SK-N-SH treated with all-trans-retinoic acid at 6 μM for 48 hours (cell line): ENCODE results near the gene EXOSC9.
A peak's percentile ranks its signal among the peaks of the same experiment; 100 is the strongest.

Experiments used
- CREB5 ChIP-seq: fragments of 250-450 bp; sonication (Bioruptor Pico); IDR thresholded peaks from 2 replicates; pipeline ENCODE4 v1.5.1; 2020; ENCODE audit warnings: low read depth, mild to moderate bottlenecking, moderate library complexity
- OSR1 ChIP-seq: fragments of 250-450 bp; sonication (Bioruptor Pico); IDR thresholded peaks from 2 replicates; pipeline ENCODE4 v1.8.0; 2022; ENCODE audit warnings: moderate library complexity, mild to moderate bottlenecking, inconsistent platforms
- PATZ1 ChIP-seq: fragments of 250-450 bp; sonication (Bioruptor Pico); IDR thresholded peaks from 2 replicates; pipeline ENCODE4 v1.8.0; 2020; ENCODE audit warnings: mild to moderate bottlenecking, moderate library complexity, borderline replicate concordance
- SNAI2 ChIP-seq: fragments of 250-450 bp; sonication (Bioruptor Pico); IDR thresholded peaks from 2 replicates; pipeline ENCODE4 v1.5.0; 2020; ENCODE audit warnings: mild to moderate bottlenecking, moderate library complexity
- ZC3H10 ChIP-seq: fragments of 250-450 bp; sonication (Bioruptor Pico); IDR thresholded peaks from 2 replicates; pipeline ENCODE4 v1.5.1; 2021; ENCODE audit warnings: mild to moderate bottlenecking, moderate library complexity
- ZFP3 ChIP-seq: fragments of 250-450 bp; sonication (Bioruptor Pico); IDR thresholded peaks from 2 replicates; pipeline ENCODE4 v1.5.0; 2020; ENCODE audit warnings: mild to moderate bottlenecking, moderate library complexity
- ZFP30 ChIP-seq: fragments of 450-650 bp; formaldehyde crosslinking; IDR thresholded peaks from 2 replicates; pipeline ENCODE4 v1.5.0; 2022; ENCODE audit warnings: mild to moderate bottlenecking, moderate library complexity
- ZNF8 ChIP-seq: fragments of 450-650 bp; formaldehyde crosslinking; IDR thresholded peaks from 2 replicates; pipeline ENCODE4 v1.5.0; 2020; ENCODE audit warnings: mild to moderate bottlenecking, moderate library complexity

DNA sequence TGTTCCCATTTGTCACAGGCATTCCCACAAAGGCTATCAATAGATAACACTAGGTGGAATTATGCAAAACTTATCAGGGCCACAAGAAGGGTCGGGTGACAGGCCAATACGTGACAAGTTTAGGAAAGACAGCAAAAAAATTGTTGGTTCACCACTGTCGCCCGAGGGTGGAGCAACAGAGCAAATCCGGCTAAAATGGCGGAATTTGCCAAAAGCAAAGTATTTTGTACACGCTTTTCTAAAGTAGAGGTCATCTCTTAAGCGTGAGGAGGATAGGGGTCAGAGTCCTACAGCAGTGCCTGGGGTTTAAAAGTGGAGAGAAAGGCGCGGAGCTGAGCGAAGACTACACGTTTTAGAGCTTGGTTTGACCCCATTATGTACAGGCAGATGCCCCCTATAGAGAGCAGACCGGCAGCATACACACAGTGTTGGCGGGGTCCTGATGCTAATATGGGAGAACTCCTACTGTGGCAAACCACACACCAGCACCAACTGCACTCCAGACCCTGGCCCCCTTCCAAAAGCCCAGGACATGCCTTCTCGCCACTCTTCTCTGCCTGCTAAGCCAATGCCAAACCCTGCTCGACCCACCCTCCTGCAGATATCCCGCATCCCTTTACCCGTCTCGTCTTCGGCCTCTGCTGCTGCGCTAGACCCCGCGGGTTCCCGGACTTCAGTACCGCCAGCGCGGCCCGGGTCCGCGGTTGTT lies 21.8 kb downstream of the EXOSC9 start:
- TF ChIP-seq ZNF8 (CRISPR knock-in tag) = no peak
- TF ChIP-seq PATZ1 = no peak
- TF ChIP-seq ZFP3 = 0 out of 2 replicates have a peak, but pooled peaks have one; percentile 41
- TF ChIP-seq CREB5 (CRISPR knock-in tag) = no peak
- TF ChIP-seq ZC3H10 (CRISPR knock-in tag) = no peak
- no peak for TF ChIP-seq ZFP30 (CRISPR knock-in tag)
- TF ChIP-seq SNAI2 (CRISPR knock-in tag) = no peak
- TF ChIP-seq OSR1 (CRISPR knock-in tag) = no peak
